Sigmoid colon (tissue), 7 donors: ENCODE measurements around the gene SUPT3H. TPM values are rescaled to one million over a fixed set of nuclear protein-coding genes. Genes with fewer than 3 reads are reported as not detected.

Experiments
- DNase-seq: peaks from one replicate; pipeline ENCODE4 v3.0.0-alpha.2; 2019
- H3K27ac ChIP-seq, 4 donors: fragments of 200-600 bp; sonication (generic); one replicate each; pipeline ENCODE4 v1.5.1; 2016 to 2019; ENCODE audit warnings: mild to moderate bottlenecking in 1 of 4
- H3K27me3 ChIP-seq, 3 donors: fragments of 200-600 bp; sonication (generic); one replicate each; pipeline ENCODE4 v1.5.1; 2019; ENCODE audit warnings: mild to moderate bottlenecking in 1 of 3
- H3K36me3 ChIP-seq, 4 donors: fragments of 200-600 bp; sonication (generic); one replicate each; pipeline ENCODE4 v1.5.1; 2016 to 2019
- H3K4me1 ChIP-seq, 4 donors: fragments of 200-600 bp; sonication (generic); one replicate each; pipeline ENCODE4 v1.5.1; 2017 to 2019
- H3K4me3 ChIP-seq, 4 donors: fragments of 200-600 bp; sonication (generic); one replicate each; pipeline ENCODE4 v1.5.1; 2017 to 2019; ENCODE audit warnings: mild to moderate bottlenecking in 2 of 4, moderate library complexity in 1 of 4
- H3K9me3 ChIP-seq, 4 donors: fragments of 200-600 bp in 3 of 4; sonication (generic) in 3 of 4; one replicate each; pipeline versions ENCODE4 v1.5.1 to v1.6.1; 2013 to 2019
- EP300 ChIP-seq, 4 donors: sonication (generic); formaldehyde crosslinking; IDR thresholded peaks; one replicate each; pipeline ENCODE4 v1.6.1; 2017; ENCODE audit warnings: antibody characterized with exemption in 4 of 4
- POLR2A ChIP-seq, 2 donors: fragments of 450-650 bp; IDR thresholded peaks; one replicate each; pipeline ENCODE4 v1.6.1; 2016; ENCODE audit warnings: antibody characterized with exemption in 2 of 2, mild to moderate bottlenecking in 2 of 2, moderate library complexity in 2 of 2
- POLR2AphosphoS5 ChIP-seq, 4 donors: sonication (generic); formaldehyde crosslinking; IDR thresholded peaks; one replicate each; pipeline ENCODE4 v1.6.1; 2017; ENCODE audit warnings: antibody characterized with exemption in 4 of 4
- whole genome bisulfite sequencing, 2 donors: extraction: QIAGEN DNeasy Blood & Tissue Kit; methylation state at CpG; one replicate each; pipeline ENCODE4 v1.1.7; 2013; 5-methylcytosine and 5-hydroxymethylcytosine counted together
- intact Hi-C: fragments of 100-400 bp; cut with DNase I; formaldehyde crosslinking; loops from one replicate; pipeline ENCODE4 v1.15.1; 2023
- polyA plus RNA-seq, 3 donors: library from polyadenylated mRNA; stranded (reverse); fragments of 200-250 nt; gene quantifications; one replicate each; pipeline ENCODE4 v1.2.3, GENCODE V29; 2013
- total RNA-seq, 4 donors: library from RNA; depleted of rRNA; stranded (reverse); fragments of >200 nt; gene quantifications; one replicate each; pipeline ENCODE4 v1.1.0, GENCODE V29; 2016
- TF ChIP-seq, protein P1 (sequence below), 4 experiments: fragments of 450-650 bp in 3 of 4; fragments of 200-600 bp in 1 of 4; IDR thresholded peaks; one replicate each; pipeline ENCODE4 v1.5.1; 2016 to 2019; ENCODE audit warnings: antibody characterized with exemption in 4 of 4, mild to moderate bottlenecking in 3 of 4, moderate library complexity in 2 of 4
- donor health status: healthy with polysubstance abuse.
- donor health status: Bipolar disorder and iron deficiency.
- donor health status: healthy.

The SUPT3H gene
- total and polyA plus RNA-seq, 7 donors = 1.6 to 18.2 (median 10.6) TPM

DNA sequence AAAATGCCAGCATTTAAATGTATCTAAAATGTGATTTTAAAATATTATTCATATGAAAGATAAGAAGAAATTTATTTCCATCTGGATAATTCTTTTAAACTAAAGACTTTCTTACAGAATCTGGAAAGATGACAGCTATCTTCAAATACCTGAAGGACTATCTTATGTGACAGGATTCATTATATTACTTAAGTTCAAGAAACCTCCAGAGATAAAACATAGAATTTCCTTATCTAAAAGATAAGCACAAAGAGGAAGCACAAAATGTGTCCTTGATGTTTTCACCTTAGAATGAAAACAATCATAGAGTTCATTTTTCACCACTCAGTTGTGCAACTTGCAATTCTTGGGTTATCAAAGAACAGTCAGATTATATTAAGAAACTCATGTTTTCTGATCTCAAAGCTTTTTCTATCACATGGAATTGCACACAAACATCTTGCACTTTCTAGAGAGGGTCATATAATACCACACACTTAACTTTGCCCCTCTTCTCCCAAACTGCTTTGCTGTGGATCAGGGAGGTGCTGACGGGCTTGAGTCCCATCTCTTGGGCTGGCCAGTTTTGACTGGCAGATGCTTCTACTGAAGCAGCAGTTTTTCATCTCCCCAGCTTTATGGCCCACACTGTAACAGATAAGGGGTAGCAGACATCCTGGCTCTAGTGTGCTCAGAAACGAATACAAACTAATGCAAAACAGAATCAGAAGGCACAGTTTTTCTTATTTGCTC lies 522.9 kb downstream of the SUPT3H start:
- H3K27ac ChIP-seq = no peak overlapping the region
- 76 to 79% methylated on average over 2 of the region's 2 CpGs for WGBS, 2 donors

DNA sequence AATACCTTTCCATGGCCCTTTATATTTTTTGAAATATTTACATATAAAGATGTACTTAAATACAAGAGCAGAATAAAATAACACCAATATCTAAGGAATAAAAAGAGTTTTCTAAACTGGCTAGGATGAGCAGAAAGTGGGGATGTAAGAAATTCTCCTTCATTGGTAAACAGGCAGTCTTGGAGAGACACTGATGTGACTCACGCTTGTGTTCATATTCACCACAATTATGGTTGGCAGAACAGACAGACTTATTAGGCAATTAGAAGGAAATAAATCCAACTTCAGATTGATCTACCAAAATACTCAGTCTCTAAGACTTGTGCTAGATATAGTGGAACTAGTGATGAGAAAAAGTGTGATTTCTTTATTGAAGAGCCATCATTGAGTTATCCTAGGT lies 526.6 kb downstream of the SUPT3H start:
- H3K27ac ChIP-seq = peak overlapping the region in 1 of 4 donors; percentile 9
- H3K27me3 ChIP-seq = no peaks in the 10 kb centered on the region
- intact Hi-C loops = no loop called here
- TF ChIP-seq POLR2A (IDR thresholded peaks at IDR 0.05) (no peak), EP300 (IDR thresholded peaks at IDR 0.05) (no peak), POLR2AphosphoS5 (IDR thresholded peaks at IDR 0.05) (no peak)
- TF ChIP-seq, protein P1, sequence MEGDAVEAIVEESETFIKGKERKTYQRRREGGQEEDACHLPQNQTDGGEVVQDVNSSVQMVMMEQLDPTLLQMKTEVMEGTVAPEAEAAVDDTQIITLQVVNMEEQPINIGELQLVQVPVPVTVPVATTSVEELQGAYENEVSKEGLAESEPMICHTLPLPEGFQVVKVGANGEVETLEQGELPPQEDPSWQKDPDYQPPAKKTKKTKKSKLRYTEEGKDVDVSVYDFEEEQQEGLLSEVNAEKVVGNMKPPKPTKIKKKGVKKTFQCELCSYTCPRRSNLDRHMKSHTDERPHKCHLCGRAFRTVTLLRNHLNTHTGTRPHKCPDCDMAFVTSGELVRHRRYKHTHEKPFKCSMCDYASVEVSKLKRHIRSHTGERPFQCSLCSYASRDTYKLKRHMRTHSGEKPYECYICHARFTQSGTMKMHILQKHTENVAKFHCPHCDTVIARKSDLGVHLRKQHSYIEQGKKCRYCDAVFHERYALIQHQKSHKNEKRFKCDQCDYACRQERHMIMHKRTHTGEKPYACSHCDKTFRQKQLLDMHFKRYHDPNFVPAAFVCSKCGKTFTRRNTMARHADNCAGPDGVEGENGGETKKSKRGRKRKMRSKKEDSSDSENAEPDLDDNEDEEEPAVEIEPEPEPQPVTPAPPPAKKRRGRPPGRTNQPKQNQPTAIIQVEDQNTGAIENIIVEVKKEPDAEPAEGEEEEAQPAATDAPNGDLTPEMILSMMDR (IDR thresholded peaks at IDR 0.05) = no peak
- H3K4me1 ChIP-seq = peaks cover 0 to 7% (median 7%) of the 10 kb centered on the region in 4 donors
- 88 to 95% methylated on average over 1 of the region's 1 CpG for WGBS, 2 donors
- no peak for DNase-seq
- no peaks in the 10 kb centered on the region for H3K36me3 ChIP-seq
- H3K4me3 ChIP-seq = no peak overlapping the region
- no peaks in the 10 kb centered on the region for H3K9me3 ChIP-seq

More for the DNA sequence above, 522.9 kb downstream of the SUPT3H start:
- Histone ChIP-seq H3K9me3 (no peaks in the 10 kb centered on the region), H3K4me1 (peaks cover 0 to 22% (median 13%) of the 10 kb centered on the region in 4 donors), H3K4me3 (no peak overlapping the region), H3K36me3 (no peaks in the 10 kb centered on the region), H3K27me3 (no peaks in the 10 kb centered on the region)
- DNase-seq = no peak
- intact Hi-C loops = no loop called here
- TF ChIP-seq POLR2A (IDR thresholded peaks at IDR 0.05) (no peak), EP300 (IDR thresholded peaks at IDR 0.05) (no peak), POLR2AphosphoS5 (IDR thresholded peaks at IDR 0.05) (no peak)
- TF ChIP-seq, protein P1 (IDR thresholded peaks at IDR 0.05) = no peak

DNA sequence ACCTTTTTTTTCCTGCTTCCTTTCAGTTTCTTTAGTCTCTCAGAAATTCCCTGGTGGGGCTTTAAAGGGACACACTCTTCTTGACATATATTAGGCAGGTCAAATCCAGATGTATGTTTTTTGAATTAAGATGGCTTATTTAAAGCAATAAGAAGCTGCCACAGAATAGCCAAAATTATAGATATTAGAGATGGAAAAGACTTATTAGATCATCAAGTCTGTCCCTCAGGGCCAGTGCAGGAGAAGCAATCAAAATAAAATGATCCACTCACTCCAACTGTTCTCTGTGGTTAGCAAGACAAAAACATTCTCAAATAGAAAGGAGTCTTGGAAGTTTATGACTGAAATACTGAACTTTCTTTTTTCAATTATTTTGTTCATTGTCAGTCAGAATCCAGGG lies 527.4 kb downstream of the SUPT3H start:
- Histone ChIP-seq H3K9me3 (no peaks in the 10 kb centered on the region), H3K36me3 (no peaks in the 10 kb centered on the region), H3K4me1 (no peaks in the 10 kb centered on the region), H3K4me3 (no peak overlapping the region), H3K27ac (no peak overlapping the region), H3K27me3 (no peaks in the 10 kb centered on the region)
- TF ChIP-seq POLR2AphosphoS5 (IDR thresholded peaks at IDR 0.05) = no peak
- no peak for TF ChIP-seq POLR2A (IDR thresholded peaks at IDR 0.05)
- TF ChIP-seq, protein P1 (IDR thresholded peaks at IDR 0.05) = no peak
- TF ChIP-seq EP300 (IDR thresholded peaks at IDR 0.05) = no peak
- intact Hi-C loops = no loop called here
- DNase-seq = no peak

DNA sequence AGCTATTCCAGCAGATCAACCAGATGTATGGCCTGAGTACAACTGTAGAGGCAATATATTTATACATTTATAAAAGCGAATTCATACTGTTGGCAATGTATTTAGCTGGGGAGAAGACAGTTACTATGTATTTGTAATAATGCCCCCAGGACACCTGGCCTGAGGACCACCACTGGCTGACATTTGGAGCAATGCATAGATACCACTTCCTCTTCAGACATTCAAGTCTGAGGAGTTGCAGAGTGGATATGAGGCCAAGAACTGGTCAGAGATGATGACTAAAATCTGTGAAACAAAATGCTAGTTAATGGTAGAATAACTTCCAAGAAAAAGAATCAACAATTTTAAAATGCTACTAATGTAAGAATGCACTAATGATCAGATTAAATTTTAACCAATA lies 527.9 kb downstream of the SUPT3H start:
- Histone ChIP-seq H3K4me3 (no peak overlapping the region), H3K27ac (no peak overlapping the region), H3K27me3 (no peaks in the 10 kb centered on the region), H3K9me3 (no peaks in the 10 kb centered on the region), H3K36me3 (no peaks in the 10 kb centered on the region), H3K4me1 (no peaks in the 10 kb centered on the region)
- no peak for DNase-seq
- intact Hi-C loops = no loop called here
- TF ChIP-seq EP300 (IDR thresholded peaks at IDR 0.05) (no peak), POLR2AphosphoS5 (IDR thresholded peaks at IDR 0.05) (no peak), POLR2A (IDR thresholded peaks at IDR 0.05) (no peak)
- TF ChIP-seq, protein P1 (IDR thresholded peaks at IDR 0.05) = no peak
- 96 to 100% methylated on average over 1 of the region's 1 CpG for WGBS, 2 donors

DNA sequence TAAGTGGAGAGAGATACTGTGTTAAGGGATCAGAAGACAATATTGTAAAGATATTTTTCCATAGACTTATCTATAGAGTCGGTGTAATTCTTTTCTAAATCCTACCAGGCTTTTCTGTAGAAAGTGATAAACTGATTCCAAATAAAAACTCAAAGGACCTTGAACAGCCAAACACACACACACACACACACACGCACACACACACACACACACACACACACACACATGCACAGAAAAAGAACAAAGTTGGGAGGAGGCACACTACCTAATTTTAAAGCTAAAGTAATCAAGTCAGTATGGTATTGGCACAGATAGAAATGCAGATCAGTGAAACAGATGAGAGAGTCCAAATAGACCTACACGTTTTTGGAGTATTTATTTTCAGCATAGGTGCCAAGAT lies 534.0 kb downstream of the SUPT3H start:
- no peak for TF ChIP-seq POLR2A (IDR thresholded peaks at IDR 0.05)
- TF ChIP-seq, protein P1 (IDR thresholded peaks at IDR 0.05) = no peak
- no peak for TF ChIP-seq EP300 (IDR thresholded peaks at IDR 0.05)
- Histone ChIP-seq H3K27me3 (no peaks in the 10 kb centered on the region), H3K4me1 (no peaks in the 10 kb centered on the region), H3K4me3 (no peak overlapping the region), H3K27ac (no peak overlapping the region), H3K9me3 (no peaks in the 10 kb centered on the region), H3K36me3 (no peaks in the 10 kb centered on the region)
- DNase-seq = no peak
- intact Hi-C loops = no loop called here
- WGBS, 2 donors = 31 to 61% methylated on average over 3 of the region's 3 CpGs
